ENCODE data around the gene KCNK13. TPM values are rescaled to one million over a fixed set of nuclear protein-coding genes. Genes with fewer than 3 reads are reported as not detected.

The KCNK13 gene
- polyA plus RNA-seq, 1 of the 3 experiments (the other 2 are of a cell fraction) = not detected

DNA sequence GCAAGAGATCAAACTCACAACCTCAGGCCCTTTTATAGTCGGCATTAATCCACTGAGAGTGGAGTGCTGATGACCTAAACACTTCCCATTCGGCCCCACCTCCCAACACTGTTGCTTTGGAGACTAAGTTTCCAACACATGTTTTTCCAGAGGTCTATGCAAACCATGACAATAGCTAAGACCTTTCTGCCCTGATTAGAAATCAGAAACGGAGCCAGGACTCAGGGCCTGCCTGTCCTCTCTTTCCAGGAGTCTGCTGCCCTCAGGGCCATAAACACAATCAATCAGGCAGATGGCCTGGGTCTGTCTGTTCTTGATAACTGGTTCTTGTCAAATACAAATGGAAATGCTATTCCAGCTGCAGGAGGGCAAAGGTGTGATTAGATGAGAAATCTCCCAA lies 97.4 kb downstream of the KCNK13 start (continued):
- no peak for TF ChIP-seq FOSL2 (IDR thresholded peaks at IDR 0.05; ENCODE audit: borderline replicate concordance, low read depth)
- TF ChIP-seq EZH2phosphoT487 (IDR thresholded peaks at IDR 0.05; ENCODE audit: borderline replicate concordance, low read depth) = no peak
- peak; percentile 31; the same call in 1 of the 2 replicates for TF ChIP-seq POLR2AphosphoS5 (IDR thresholded peaks at IDR 0.05; ENCODE audit: low read depth, low read length)
- no peak for TF ChIP-seq RFX5 (IDR thresholded peaks at IDR 0.05; ENCODE audit: low read length)
- TF ChIP-seq MXI1 (IDR thresholded peaks at IDR 0.05; ENCODE audit: low read depth, low read length) = peak; percentile 73; the same call in 1 of the 2 replicates
- TF ChIP-seq EP300 (IDR thresholded peaks at IDR 0.05; ENCODE audit: borderline replicate concordance in 1 of 2, low read depth in 1 of 2, low read length in 1 of 2) = peak in 1 of 2 experiments; percentile 98; a peak in 2 of 4 replicates
- TF ChIP-seq, protein P1, sequence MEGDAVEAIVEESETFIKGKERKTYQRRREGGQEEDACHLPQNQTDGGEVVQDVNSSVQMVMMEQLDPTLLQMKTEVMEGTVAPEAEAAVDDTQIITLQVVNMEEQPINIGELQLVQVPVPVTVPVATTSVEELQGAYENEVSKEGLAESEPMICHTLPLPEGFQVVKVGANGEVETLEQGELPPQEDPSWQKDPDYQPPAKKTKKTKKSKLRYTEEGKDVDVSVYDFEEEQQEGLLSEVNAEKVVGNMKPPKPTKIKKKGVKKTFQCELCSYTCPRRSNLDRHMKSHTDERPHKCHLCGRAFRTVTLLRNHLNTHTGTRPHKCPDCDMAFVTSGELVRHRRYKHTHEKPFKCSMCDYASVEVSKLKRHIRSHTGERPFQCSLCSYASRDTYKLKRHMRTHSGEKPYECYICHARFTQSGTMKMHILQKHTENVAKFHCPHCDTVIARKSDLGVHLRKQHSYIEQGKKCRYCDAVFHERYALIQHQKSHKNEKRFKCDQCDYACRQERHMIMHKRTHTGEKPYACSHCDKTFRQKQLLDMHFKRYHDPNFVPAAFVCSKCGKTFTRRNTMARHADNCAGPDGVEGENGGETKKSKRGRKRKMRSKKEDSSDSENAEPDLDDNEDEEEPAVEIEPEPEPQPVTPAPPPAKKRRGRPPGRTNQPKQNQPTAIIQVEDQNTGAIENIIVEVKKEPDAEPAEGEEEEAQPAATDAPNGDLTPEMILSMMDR (IDR thresholded peaks at IDR 0.05) = no peak

GRCh38 chr14:90159688-90160087 lies 97.9 kb downstream of the KCNK13 start:
- H3K27me3 ChIP-seq (ENCODE audit: insufficient read depth) = no peaks in the 10 kb centered on the region; the same call in 1 of the 2 replicates
- peaks cover 0 to 31% of the 10 kb centered on the region in 2 experiments; a peak in 2 of 4 replicates for H3K4me1 ChIP-seq (ENCODE audit: control insufficient read depth in 1 of 2, insufficient read depth in 2 of 2, low read depth in 1 of 2, low read length in 1 of 2)
- ChIA-PET CTCF (interaction anchor here (0.6 to 2.0 kb wide), 6 partner anchors 21 to 354 kb away, joined by 3 to 5 read pairs (median 4); partner anchors contain the start of gene TDP1), POLR2A (interaction anchor here (0.6 to 1.0 kb wide), 2 partner anchors 11 to 187 kb away, joined by 3 to 4 read pairs; no protein-coding TSS in a partner anchor)
- WGBS (ENCODE audit: low lambda C conversion rate) = 21% methylated on average over 4 of the region's 4 CpGs
- no peaks in the 10 kb centered on the region for H3K9me2 ChIP-seq
- no peaks in the 10 kb centered on the region for H3F3A ChIP-seq (replicated peaks; ENCODE audit: insufficient read depth)
- peak overlapping the region in 1 of 2 experiments; percentile 97; a peak in 2 of 4 replicates for H3K27ac ChIP-seq (ENCODE audit: low read depth in 2 of 2, low read length in 1 of 2)
- no peak overlapping the region for H3K4me3 ChIP-seq (ENCODE audit: low read depth in 2 of 2, low read length in 1 of 2)
- no peak overlapping the region for H3K4me2 ChIP-seq
- H3K79me2 ChIP-seq (ENCODE audit: insufficient read depth) = no peaks in the 10 kb centered on the region
- H4K20me1 ChIP-seq (ENCODE audit: insufficient read depth) = no peaks in the 10 kb centered on the region
- H3K9me3 ChIP-seq = no peaks in the 10 kb centered on the region
- peak; percentile 39 for DNase-seq
- no peak for TF ChIP-seq ELF1 (IDR thresholded peaks at IDR 0.05)
- peak; percentile 29; the same call in 1 of the 2 replicates for TF ChIP-seq RCOR1 (IDR thresholded peaks at IDR 0.05; ENCODE audit: low read length)
- no peaks in the 10 kb centered on the region for H3K36me3 ChIP-seq (replicated peaks in 1 of 2; ENCODE audit: control insufficient read depth in 1 of 2, insufficient read depth in 2 of 2, low read length in 1 of 2)
- H2AFZ ChIP-seq (ENCODE audit: low read depth) = no peak overlapping the region
- no peak overlapping the region for H3K9ac ChIP-seq

- H2AFZ ChIP-seq (ENCODE audit: low read depth) = no peak overlapping the region
- H3K9me2 ChIP-seq = no peaks in the 10 kb centered on the region
- TF ChIP-seq EP300 (IDR thresholded peaks at IDR 0.05; ENCODE audit: borderline replicate concordance in 1 of 2, low read depth in 1 of 2, low read length in 1 of 2) = peak in 1 of 2 experiments; percentile 62; a peak in 1 of 4 replicates
- TF ChIP-seq MEF2A (IDR thresholded peaks at IDR 0.05; ENCODE audit: borderline replicate concordance, low read depth) = no peak
- TF ChIP-seq REST (IDR thresholded peaks at IDR 0.05; ENCODE audit: low read depth, low read length) = no peak
- TF ChIP-seq RCOR1 (IDR thresholded peaks at IDR 0.05; ENCODE audit: low read length) = peak; percentile 67
- TF ChIP-seq GATA2 (CRISPR knock-in tag; IDR thresholded peaks at IDR 0.05) = peak; percentile 62
- peaks cover 0 to 31% of the 10 kb centered on the region in 2 experiments; a peak in 2 of 4 replicates for H3K4me1 ChIP-seq (ENCODE audit: control insufficient read depth in 1 of 2, insufficient read depth in 2 of 2, low read depth in 1 of 2, low read length in 1 of 2)
- no peaks in the 10 kb centered on the region; the same call in 1 of the 2 replicates for H3K27me3 ChIP-seq (ENCODE audit: insufficient read depth)
- H3K9ac ChIP-seq = no peak overlapping the region
- H3K27ac ChIP-seq (ENCODE audit: low read depth in 2 of 2, low read length in 1 of 2) = peak overlapping the region in 1 of 2 experiments; percentile 61; a peak in 2 of 4 replicates
- DNase-seq = peak; percentile 27
- CTCF ChIA-PET = interaction anchor here (1.1 kb wide), 1 partner anchor 10 kb away, joined by 3 read pairs; no protein-coding TSS in a partner anchor
- no peaks in the 10 kb centered on the region for H4K20me1 ChIP-seq (ENCODE audit: insufficient read depth)
- no peaks in the 10 kb centered on the region for H3K9me3 ChIP-seq
- WGBS (ENCODE audit: low lambda C conversion rate) = 48% methylated on average over 3 of the region's 3 CpGs
- H3K79me2 ChIP-seq (ENCODE audit: insufficient read depth) = no peaks in the 10 kb centered on the region
- H3K4me2 ChIP-seq = no peak overlapping the region
- no peaks in the 10 kb centered on the region for H3F3A ChIP-seq (replicated peaks; ENCODE audit: insufficient read depth)
- no peak overlapping the region for H3K4me3 ChIP-seq (ENCODE audit: low read depth in 2 of 2, low read length in 1 of 2)
- H3K36me3 ChIP-seq (replicated peaks in 1 of 2; ENCODE audit: control insufficient read depth in 1 of 2, insufficient read depth in 2 of 2, low read length in 1 of 2) = no peaks in the 10 kb centered on the region
- POLR2A ChIA-PET = no interaction called here
Measured at GRCh38 chr14:90161129-90161528, 99.3 kb downstream of the KCNK13 start.

Measured in SK-N-SH (cell line).